GM21447 (cell line): ENCODE measurements around the gene SLTM.
"Not testable (repeated sequence)": the region's sequence is repeated elsewhere in the genome, so short reads cannot be mapped to it uniquely, and the experiment has no call there.

Experiments used
- ATAC-seq: cut with Tn5 transposase; IDR thresholded peaks from one replicate; pipeline ENCODE4 v1.9.1; 2021; ENCODE audit not compliant: unreplicated experiment

The SLTM gene

GRCh38 chr15:58877999-58878825 is 55.3 kb downstream of the SLTM start:
- no peak for ATAC-seq

GRCh38 chr15:58876306-58877106 is 57.0 kb downstream of the SLTM start:
- no peak for ATAC-seq

GRCh38 chr15:58875343-58875742 is 58.1 kb downstream of the SLTM start:
- no peak for ATAC-seq

GRCh38 chr15:58873267-58873666 is 60.2 kb downstream of the SLTM start:
- no peak for ATAC-seq

- ATAC-seq = no peak
Observed at GRCh38 chr15:58870451-58870850, 63.0 kb downstream of the SLTM start.

GRCh38 chr15:58867926-58868325 is 65.6 kb downstream of the SLTM start:
- ATAC-seq = no peak

GRCh38 chr15:58865425-58865880 is 68.0 kb downstream of the SLTM start:
- ATAC-seq = no peak

- ATAC-seq = no peak
Observed at GRCh38 chr15:58864602-58865424, 68.7 kb downstream of the SLTM start.

GRCh38 chr15:58862326-58862725 is 71.2 kb downstream of the SLTM start:
- no peak for ATAC-seq

- not testable (repeated sequence) for ATAC-seq
Observed at GRCh38 chr15:58856621-58857020, 76.9 kb downstream of the SLTM start.

- no peak for ATAC-seq
Observed at GRCh38 chr15:58856086-58856485, 77.4 kb downstream of the SLTM start.

- ATAC-seq = no peak
Observed at GRCh38 chr15:58854593-58854992, 78.9 kb downstream of the SLTM start.

- ATAC-seq = no peak
Observed at GRCh38 chr15:58852347-58852746, 81.1 kb downstream of the SLTM start.

- not testable (repeated sequence) for ATAC-seq
Observed at GRCh38 chr15:58851205-58851604, 82.3 kb downstream of the SLTM start.

- no peak for ATAC-seq
Observed at GRCh38 chr15:58842713-58843396, 90.6 kb downstream of the SLTM start.

- no peak for ATAC-seq
Observed at GRCh38 chr15:58840048-58840447, 93.4 kb downstream of the SLTM start.

GRCh38 chr15:58839485-58839884 is 94.0 kb downstream of the SLTM start:
- ATAC-seq = no peak

- ATAC-seq = not testable (repeated sequence)
Observed at GRCh38 chr15:58833681-58834426, 99.6 kb downstream of the SLTM start.

GRCh38 chr15:58830556-58830955 is 102.9 kb downstream of the SLTM start:
- no peak for ATAC-seq
